Thoracic aorta (tissue), 2 donors: ENCODE measurements around the gene URB2. TPM values are rescaled to one million over a fixed set of nuclear protein-coding genes. Genes with fewer than 3 reads are reported as not detected.

ENCODE experiments used
- ATAC-seq: fragments of 150-250 bp; one replicate; pipeline ENCODE4 v1.8.0; 2017; ENCODE audit warnings: low read depth; ENCODE audit not compliant: insufficient number of reproducible peaks, low FRiP score
- DNase-seq: peaks from one replicate; pipeline ENCODE4 v3.0.0-alpha.2; 2020; ENCODE audit warnings: low spot score
- H3K27ac ChIP-seq, 2 donors: fragments of 200-600 bp; sonication (generic); 1 replicate in 1 of 2; 2 replicates in 1 of 2; pipeline ENCODE4 v1.5.1; 2016; ENCODE audit warnings: mild to moderate bottlenecking in 2 of 2, moderate library complexity in 2 of 2
- H3K27me3 ChIP-seq: fragments of 200-600 bp; sonication (generic); replicated peaks from 2 replicates; pipeline ENCODE4 v1.6.0; 2016; ENCODE audit warnings: mild to moderate bottlenecking; ENCODE audit not compliant: insufficient read depth
- H3K36me3 ChIP-seq: fragments of 200-600 bp; sonication (generic); one replicate; pipeline ENCODE4 v1.5.1; 2016
- H3K4me1 ChIP-seq, 2 donors: fragments of 200-600 bp; sonication (generic); 1 replicate in 1 of 2; 2 replicates in 1 of 2; pipeline versions ENCODE4 v1.5.1 to v1.6.0; 2016; ENCODE audit warnings: low read depth in 2 of 2, mild to moderate bottlenecking in 1 of 2; ENCODE audit not compliant: control insufficient read depth in 1 of 2
- H3K4me3 ChIP-seq: fragments of 200-600 bp; sonication (generic); 2 replicates; pipeline ENCODE4 v1.5.1; 2016; ENCODE audit warnings: mild to moderate bottlenecking
- H3K9me3 ChIP-seq: fragments of 200-600 bp; sonication (generic); 2 replicates; pipeline ENCODE4 v1.5.1; 2016
- total RNA-seq, 2 donors: library from RNA; depleted of rRNA; stranded (reverse); fragments of >200 nt; gene quantifications; one replicate each; pipeline versions ENCODE4 v1.1.0 to v1.2.3, GENCODE V29; 2016
- TF ChIP-seq, protein P1 (sequence below): fragments of 200-600 bp; sonication (generic); IDR thresholded peaks from one replicate; pipeline ENCODE4 v1.5.1; 2019; ENCODE audit warnings: antibody characterized with exemption

Gene URB2
- total RNA-seq, 2 donors from 2014 or later, result 8.5 to 26.9 TPM

GRCh38 chr1:229651546-229651945 is 25.5 kb downstream of the URB2 start:
- TF ChIP-seq, protein P1, sequence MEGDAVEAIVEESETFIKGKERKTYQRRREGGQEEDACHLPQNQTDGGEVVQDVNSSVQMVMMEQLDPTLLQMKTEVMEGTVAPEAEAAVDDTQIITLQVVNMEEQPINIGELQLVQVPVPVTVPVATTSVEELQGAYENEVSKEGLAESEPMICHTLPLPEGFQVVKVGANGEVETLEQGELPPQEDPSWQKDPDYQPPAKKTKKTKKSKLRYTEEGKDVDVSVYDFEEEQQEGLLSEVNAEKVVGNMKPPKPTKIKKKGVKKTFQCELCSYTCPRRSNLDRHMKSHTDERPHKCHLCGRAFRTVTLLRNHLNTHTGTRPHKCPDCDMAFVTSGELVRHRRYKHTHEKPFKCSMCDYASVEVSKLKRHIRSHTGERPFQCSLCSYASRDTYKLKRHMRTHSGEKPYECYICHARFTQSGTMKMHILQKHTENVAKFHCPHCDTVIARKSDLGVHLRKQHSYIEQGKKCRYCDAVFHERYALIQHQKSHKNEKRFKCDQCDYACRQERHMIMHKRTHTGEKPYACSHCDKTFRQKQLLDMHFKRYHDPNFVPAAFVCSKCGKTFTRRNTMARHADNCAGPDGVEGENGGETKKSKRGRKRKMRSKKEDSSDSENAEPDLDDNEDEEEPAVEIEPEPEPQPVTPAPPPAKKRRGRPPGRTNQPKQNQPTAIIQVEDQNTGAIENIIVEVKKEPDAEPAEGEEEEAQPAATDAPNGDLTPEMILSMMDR, result no peak
- Histone ChIP-seq H3K4me3 (no peak overlapping the region), H3K4me1 (no peaks in the 10 kb centered on the region), H3K27ac (no peak overlapping the region), H3K9me3 (no peaks in the 10 kb centered on the region), H3K27me3 (no peaks in the 10 kb centered on the region), H3K36me3 (peaks cover 19% of the 10 kb centered on the region)
- ATAC-seq (no peak), DNase-seq (no peak)

- peaks cover 8% of the 10 kb centered on the region for H3K36me3 ChIP-seq
- H3K27ac ChIP-seq, result no peak overlapping the region
- TF ChIP-seq, protein P1, result no peak
- H3K9me3 ChIP-seq, result no peaks in the 10 kb centered on the region
- no peak for ATAC-seq
- H3K27me3 ChIP-seq, result no peaks in the 10 kb centered on the region
- no peak for DNase-seq
- H3K4me1 ChIP-seq, result no peaks in the 10 kb centered on the region
- no peak overlapping the region for H3K4me3 ChIP-seq
Measured at GRCh38 chr1:229653420-229653819, 27.4 kb downstream of the URB2 start.

- TF ChIP-seq, protein P1, result no peak
- Histone ChIP-seq H3K4me3 (no peak overlapping the region), H3K9me3 (no peaks in the 10 kb centered on the region), H3K4me1 (peaks cover 0 to under 1% of the 10 kb centered on the region in 2 donors), H3K27ac (no peak overlapping the region), H3K36me3 (peaks cover 8% of the 10 kb centered on the region), H3K27me3 (no peaks in the 10 kb centered on the region)
- DNase-seq (no peak), ATAC-seq (no peak)
Measured at GRCh38 chr1:229655781-229656180, 29.7 kb downstream of the URB2 start.

DNA sequence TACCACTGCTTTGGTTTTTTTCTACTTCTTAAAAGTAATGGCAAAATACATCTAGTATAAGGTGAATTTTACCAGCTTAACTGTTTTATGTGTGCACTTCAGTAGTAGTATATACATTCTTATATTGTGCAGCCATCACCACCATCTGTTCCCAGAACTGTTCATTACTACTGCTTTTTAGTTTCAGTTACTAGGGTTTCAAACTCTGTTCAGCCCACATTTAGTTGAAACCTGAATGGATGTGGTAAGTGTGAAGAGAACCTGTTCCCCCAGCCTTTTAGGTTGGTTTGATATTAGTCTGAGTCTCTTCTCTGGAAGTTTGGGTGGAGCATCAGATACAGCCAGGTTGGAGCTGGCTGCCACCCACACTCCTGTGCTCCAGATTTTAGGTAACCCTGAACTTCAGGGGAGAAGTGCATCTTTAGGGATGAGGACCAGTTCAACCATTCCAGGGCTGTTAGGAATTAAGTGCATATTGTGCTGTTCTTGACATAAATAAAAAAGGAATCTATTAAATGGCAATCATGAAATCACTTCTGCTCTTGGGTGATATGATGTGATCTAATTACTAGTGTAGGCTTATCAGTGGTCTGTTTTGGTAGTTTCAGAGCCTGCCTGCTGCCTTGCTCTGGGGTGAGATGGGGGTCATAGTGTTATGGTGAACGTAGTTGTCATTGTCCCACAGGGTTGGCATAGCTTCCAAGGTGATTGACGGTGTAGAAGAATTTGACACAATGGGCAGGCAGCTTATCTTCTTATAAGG is 32.1 kb downstream of the URB2 start:
- TF ChIP-seq, protein P1, result no peak
- H3K27me3 ChIP-seq, result no peaks in the 10 kb centered on the region
- no peak overlapping the region for H3K4me3 ChIP-seq
- H3K9me3 ChIP-seq, result no peaks in the 10 kb centered on the region
- H3K27ac ChIP-seq, result no peak overlapping the region
- H3K36me3 ChIP-seq, result peaks cover 4% of the 10 kb centered on the region
- ATAC-seq, result no peak
- DNase-seq, result no peak
- H3K4me1 ChIP-seq, result peaks cover 0 to 12% of the 10 kb centered on the region in 2 donors

DNA sequence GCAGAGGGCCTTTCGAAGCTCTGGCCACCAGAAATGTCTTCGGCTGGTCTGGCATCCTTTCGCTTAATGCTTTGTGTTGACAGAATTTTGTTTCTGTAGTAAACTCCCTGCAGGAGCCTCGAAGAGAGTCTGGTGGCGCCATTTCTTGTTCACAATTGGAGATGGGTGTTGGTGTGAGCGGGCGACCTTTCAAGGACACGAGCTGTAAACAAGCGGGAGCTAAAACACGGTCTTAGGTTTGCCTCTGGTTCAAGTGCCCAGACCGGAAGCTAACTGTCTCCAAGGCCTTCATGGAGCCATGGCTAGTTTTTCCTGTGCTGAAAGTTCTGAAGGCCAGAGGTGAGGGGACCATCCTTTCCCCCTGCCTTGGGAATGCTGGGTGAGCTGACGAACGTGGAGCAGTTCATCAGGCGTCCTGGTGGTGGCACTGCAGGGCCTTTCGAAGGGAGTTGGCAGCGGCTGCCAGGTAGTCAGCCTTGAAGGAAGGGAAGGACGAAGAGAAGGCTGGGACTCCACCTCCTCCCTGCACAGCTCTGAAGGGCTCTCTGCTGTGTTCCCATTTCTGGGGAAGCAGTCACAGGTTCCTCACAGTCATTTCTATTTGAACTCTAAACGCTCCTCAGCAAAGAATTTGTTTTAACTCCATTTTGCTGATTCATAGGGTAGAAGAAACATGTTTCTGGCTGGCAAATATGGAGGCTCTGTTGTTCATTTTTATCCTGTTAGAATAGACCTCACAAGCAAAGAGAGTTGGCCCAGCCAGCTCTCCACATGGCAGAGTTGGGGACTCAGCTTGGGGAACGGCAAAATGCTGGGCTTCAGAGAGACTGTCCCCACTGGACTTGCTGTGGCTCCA is 35.2 kb downstream of the URB2 start:
- Histone ChIP-seq H3K27me3 (no peaks in the 10 kb centered on the region), H3K36me3 (no peaks in the 10 kb centered on the region), H3K27ac (no peak overlapping the region), H3K4me3 (no peak overlapping the region), H3K4me1 (peaks cover 0 to 12% of the 10 kb centered on the region in 2 donors), H3K9me3 (no peaks in the 10 kb centered on the region)
- no peak for ATAC-seq
- TF ChIP-seq, protein P1, result peak; percentile 90
- DNase-seq, result peak; percentile 29
